ENCODE measurements around the gene PAIP2. TPM values are rescaled to one million over a fixed set of nuclear protein-coding genes. Genes with fewer than 3 reads are reported as not detected.
A peak's percentile ranks its signal among the peaks of the same experiment; 100 is the strongest.

Gene PAIP2
- total and polyA plus RNA-seq, 5 donors from 2014 or later: 126 to 426 (median 350) TPM

DNA sequence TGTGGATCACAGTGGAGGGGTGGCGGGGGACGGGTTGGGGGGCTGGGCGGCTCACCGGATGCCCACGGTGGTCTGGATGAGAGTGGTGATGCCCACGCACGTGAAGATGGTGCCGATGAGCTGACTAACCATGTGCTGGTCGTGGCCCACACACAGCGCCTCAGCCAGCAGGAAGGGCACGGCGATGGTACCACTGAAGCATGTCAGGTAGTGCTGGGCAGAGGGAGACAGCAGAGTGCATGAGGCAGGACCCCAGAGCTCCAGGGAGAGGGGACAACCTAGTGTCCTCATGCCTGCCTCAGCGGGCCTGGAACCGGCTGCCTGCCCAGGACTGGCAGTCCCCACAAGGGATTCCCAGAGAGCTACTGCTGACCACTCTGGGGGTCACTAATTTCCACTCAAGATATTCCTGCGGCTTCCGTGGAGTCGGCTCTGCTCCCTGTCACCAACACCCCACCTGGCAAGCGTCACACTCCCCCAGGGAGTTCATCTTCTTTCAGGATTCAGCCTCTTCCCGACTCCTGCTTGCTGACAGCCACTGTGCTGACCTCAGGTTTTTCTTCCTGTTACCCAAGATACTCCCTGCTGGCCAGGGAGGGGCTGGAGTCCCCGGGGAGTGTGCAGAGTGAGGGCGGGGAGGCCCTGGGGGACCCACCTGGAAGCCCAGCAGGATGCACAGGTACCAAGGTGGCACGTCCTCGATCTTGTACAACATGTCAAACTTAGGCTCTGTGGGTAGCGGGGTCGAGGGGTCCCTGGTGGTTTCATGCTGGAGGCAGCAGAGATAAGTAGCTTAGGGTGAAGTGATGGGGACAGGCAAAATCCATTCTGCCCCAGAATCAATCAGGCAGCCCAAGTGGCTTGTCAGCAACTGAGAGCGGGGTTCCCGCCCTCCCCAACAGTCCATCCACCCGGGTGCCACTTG lies 40.4 kb downstream of the PAIP2 start:
- H3K4me1 ChIP-seq (ENCODE audit: control insufficient read depth, insufficient read depth, low read length, poor library complexity, severe bottlenecking): peaks cover 11% of the 10 kb centered on the region
- H3K27me3 Mint-ChIP-seq: no peaks in the 10 kb centered on the region
- peaks cover 0 to 34% (median 26%) of the 10 kb centered on the region in 4 donors for H3K4me1 Mint-ChIP-seq
- DNase-seq: no peak
- H3K4me3 Mint-ChIP-seq: no peak overlapping the region
- H3K9me3 ChIP-seq (ENCODE audit: control insufficient read depth in 2 of 2, low read length in 2 of 2): no peaks in the 10 kb centered on the region
- no peak overlapping the region for H3K27ac ChIP-seq (ENCODE audit: insufficient read depth, low read length, poor library complexity, severe bottlenecking)
- no peak for ATAC-seq (ENCODE audit: low read depth in 2 of 2)
- H3K36me3 ChIP-seq (ENCODE audit: control insufficient read depth, insufficient read depth, low read length): no peaks in the 10 kb centered on the region
- no peak overlapping the region for H3K4me3 ChIP-seq (ENCODE audit: low read depth, low read length)
- peaks cover 0 to 1% (median 0%) of the 10 kb centered on the region in 7 donors for H3K9me3 Mint-ChIP-seq
- peaks cover 4% of the 10 kb centered on the region for H3K36me3 Mint-ChIP-seq
- no peaks in the 10 kb centered on the region for H3K27me3 ChIP-seq (ENCODE audit: control insufficient read depth, insufficient read depth, low read length)
- H3K27ac Mint-ChIP-seq: no peak overlapping the region

DNA sequence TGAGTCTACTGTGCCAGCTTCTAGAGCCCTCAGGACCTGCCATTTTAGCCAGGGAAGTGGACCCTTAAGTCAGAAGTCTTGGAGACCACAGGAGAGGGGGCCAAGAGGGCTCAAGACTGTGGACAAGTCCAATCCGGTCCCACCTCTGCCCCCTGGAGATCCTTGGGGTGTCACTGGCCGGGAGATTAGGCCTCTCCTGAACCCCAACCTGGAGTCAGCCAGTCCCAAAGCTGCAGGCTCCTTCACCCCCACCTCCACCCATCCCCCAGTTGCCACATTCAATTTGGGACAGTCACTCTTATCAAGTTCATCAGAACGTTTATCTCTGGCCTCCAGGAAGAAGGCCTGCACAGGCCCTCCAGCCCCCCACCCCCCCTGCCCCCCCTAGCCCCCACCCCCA lies 41.2 kb downstream of the PAIP2 start:
- no peak for ATAC-seq (ENCODE audit: low read depth in 2 of 2)
- peaks cover 0 to 34% (median 26%) of the 10 kb centered on the region in 4 donors for H3K4me1 Mint-ChIP-seq
- H3K4me3 Mint-ChIP-seq: no peak overlapping the region
- H3K9me3 Mint-ChIP-seq: peaks cover 0 to 1% (median 0%) of the 10 kb centered on the region in 7 donors
- no peaks in the 10 kb centered on the region for H3K27me3 ChIP-seq (ENCODE audit: control insufficient read depth, insufficient read depth, low read length)
- H3K27me3 Mint-ChIP-seq: no peaks in the 10 kb centered on the region
- no peaks in the 10 kb centered on the region for H3K36me3 ChIP-seq (ENCODE audit: control insufficient read depth, insufficient read depth, low read length)
- H3K9me3 ChIP-seq (ENCODE audit: control insufficient read depth in 2 of 2, low read length in 2 of 2): no peaks in the 10 kb centered on the region
- no peaks in the 10 kb centered on the region for H3K36me3 Mint-ChIP-seq
- H3K27ac ChIP-seq (ENCODE audit: insufficient read depth, low read length, poor library complexity, severe bottlenecking): no peak overlapping the region
- H3K27ac Mint-ChIP-seq: no peak overlapping the region
- DNase-seq: no peak
- H3K4me1 ChIP-seq (ENCODE audit: control insufficient read depth, insufficient read depth, low read length, poor library complexity, severe bottlenecking): peaks cover 11% of the 10 kb centered on the region
- H3K4me3 ChIP-seq (ENCODE audit: low read depth, low read length): no peak overlapping the region

GRCh38 chr5:139383275-139383992 lies 41.8 kb downstream of the PAIP2 start, which contains the start of gene SLC23A1:
TSS of gene SLC23A1 (minus strand) at chr5:139383297. CDS start at chr5:139383253, 44 bp downstream.
- no peaks in the 10 kb centered on the region for H3K9me3 ChIP-seq (ENCODE audit: control insufficient read depth in 2 of 2, low read length in 2 of 2)
- H3K27ac ChIP-seq (ENCODE audit: insufficient read depth, low read length, poor library complexity, severe bottlenecking): no peak within 1 kb of the TSS
- Mint-ChIP-seq H3K4me3 (peak within 1 kb of the TSS in 2 of 4 donors; percentile 47 to 69), H3K27ac (peak within 1 kb of the TSS in 2 of 3 donors; percentile 84 to 97), H3K9me3 (peaks cover 0 to 1% (median 0%) of the 10 kb centered on the region in 7 donors), H3K36me3 (no peaks in the 10 kb centered on the region), H3K27me3 (no peaks in the 10 kb centered on the region), H3K4me1 (peaks cover 0 to 34% (median 27%) of the 10 kb centered on the region in 4 donors)
- no peaks in the 10 kb centered on the region for H3K36me3 ChIP-seq (ENCODE audit: control insufficient read depth, insufficient read depth, low read length)
- peaks cover 11% of the 10 kb centered on the region for H3K4me1 ChIP-seq (ENCODE audit: control insufficient read depth, insufficient read depth, low read length, poor library complexity, severe bottlenecking)
- DNase-seq (no peak), ATAC-seq (ENCODE audit: low read depth in 2 of 2) (no peak)
- H3K4me3 ChIP-seq (ENCODE audit: low read depth, low read length): no peak within 1 kb of the TSS
- no peaks in the 10 kb centered on the region for H3K27me3 ChIP-seq (ENCODE audit: control insufficient read depth, insufficient read depth, low read length)

DNA sequence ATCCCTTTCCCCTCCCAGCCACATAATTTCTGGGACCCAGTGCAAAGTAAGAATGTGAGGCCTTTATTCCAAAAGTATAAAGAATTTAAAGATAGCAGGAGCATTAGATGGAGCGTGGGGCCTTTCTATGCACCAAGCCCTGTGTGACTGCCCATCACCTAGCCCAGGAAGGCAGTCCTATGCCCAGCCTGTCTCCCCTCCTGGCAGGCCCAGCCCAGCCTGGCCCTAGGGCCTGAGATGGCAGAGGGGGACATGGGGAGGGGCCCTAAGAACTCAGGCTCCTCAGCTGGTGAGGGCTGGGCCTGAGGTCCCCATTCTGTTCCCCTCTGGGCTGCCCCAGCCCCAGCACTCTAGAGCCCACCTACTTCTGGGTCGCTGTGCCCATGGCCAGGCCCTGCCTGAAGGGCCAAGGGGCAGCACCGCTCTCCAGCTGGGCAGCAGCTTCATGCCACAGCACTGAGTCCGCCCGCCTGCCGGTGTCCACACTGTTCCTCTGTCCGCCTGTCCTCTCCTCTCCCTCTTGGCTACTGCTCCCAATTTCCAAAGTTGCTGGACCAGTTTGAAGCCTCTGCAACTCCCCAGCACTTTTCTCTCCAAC lies 42.4 kb downstream of the PAIP2 start:
- H3K9me3 Mint-ChIP-seq: peaks cover 0 to 1% (median 0%) of the 10 kb centered on the region in 7 donors

DNA sequence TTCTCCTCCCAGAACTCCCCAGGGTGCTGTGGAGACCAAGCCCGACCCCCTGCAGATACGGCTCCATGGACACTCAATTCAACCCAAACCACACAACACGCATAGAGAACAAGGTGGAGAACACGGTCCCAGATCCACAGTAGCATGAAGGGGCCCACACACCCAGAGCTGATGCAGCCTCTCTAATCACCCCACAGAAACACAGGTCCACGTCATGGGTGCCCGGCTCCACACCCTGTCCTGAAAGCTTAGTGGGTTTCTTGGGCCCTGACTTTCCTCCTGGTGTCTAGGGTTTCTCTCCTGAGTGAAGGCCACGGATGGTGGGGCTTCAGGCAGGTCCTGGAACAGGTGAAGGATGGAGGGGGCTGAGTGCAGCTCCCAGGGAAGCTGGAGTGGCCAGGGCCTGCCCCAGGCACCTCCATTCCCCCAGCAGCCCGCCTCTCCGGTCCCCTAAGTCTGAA lies 43.0 kb downstream of the PAIP2 start:
- DNase-seq: no peak
- Histone ChIP-seq H3K27ac (ENCODE audit: insufficient read depth, low read length, poor library complexity, severe bottlenecking) (peak overlapping the region; percentile 76), H3K36me3 (ENCODE audit: control insufficient read depth, insufficient read depth, low read length) (no peaks in the 10 kb centered on the region), H3K9me3 (ENCODE audit: control insufficient read depth in 2 of 2, low read length in 2 of 2) (no peaks in the 10 kb centered on the region), H3K27me3 (ENCODE audit: control insufficient read depth, insufficient read depth, low read length) (no peaks in the 10 kb centered on the region), H3K4me3 (ENCODE audit: low read depth, low read length) (peak overlapping the region; percentile 80), H3K4me1 (ENCODE audit: control insufficient read depth, insufficient read depth, low read length, poor library complexity, severe bottlenecking) (peaks cover 17% of the 10 kb centered on the region)
- peak overlapping the region; percentile 84 to 97 (median 97) for H3K27ac Mint-ChIP-seq
- H3K36me3 Mint-ChIP-seq: no peaks in the 10 kb centered on the region
- peaks cover 0 to 43% (median 24%) of the 10 kb centered on the region in 4 donors for H3K4me1 Mint-ChIP-seq
- peak overlapping the region; percentile 72 to 96 (median 84) for H3K4me3 Mint-ChIP-seq
- peaks cover 0 to 1% (median 0%) of the 10 kb centered on the region in 7 donors for H3K9me3 Mint-ChIP-seq
- ATAC-seq (ENCODE audit: low read depth in 2 of 2): no peak
- no peaks in the 10 kb centered on the region for H3K27me3 Mint-ChIP-seq

More for the DNA sequence above, 42.4 kb downstream of the PAIP2 start:
- Mint-ChIP-seq H3K27me3 (no peaks in the 10 kb centered on the region), H3K4me1 (peaks cover 0 to 38% (median 24%) of the 10 kb centered on the region in 4 donors), H3K4me3 (peak overlapping the region in 3 of 4 donors; percentile 47 to 69 (median 47)), H3K27ac (peak overlapping the region; percentile 84 to 97 (median 97)), H3K36me3 (no peaks in the 10 kb centered on the region)
- Histone ChIP-seq H3K4me3 (ENCODE audit: low read depth, low read length) (no peak overlapping the region), H3K9me3 (ENCODE audit: control insufficient read depth in 2 of 2, low read length in 2 of 2) (no peaks in the 10 kb centered on the region), H3K4me1 (ENCODE audit: control insufficient read depth, insufficient read depth, low read length, poor library complexity, severe bottlenecking) (peaks cover 11% of the 10 kb centered on the region), H3K27me3 (ENCODE audit: control insufficient read depth, insufficient read depth, low read length) (no peaks in the 10 kb centered on the region), H3K27ac (ENCODE audit: insufficient read depth, low read length, poor library complexity, severe bottlenecking) (peak overlapping the region; percentile 76), H3K36me3 (ENCODE audit: control insufficient read depth, insufficient read depth, low read length) (no peaks in the 10 kb centered on the region)
- ATAC-seq (ENCODE audit: low read depth in 2 of 2): no peak
- DNase-seq: no peak

DNA sequence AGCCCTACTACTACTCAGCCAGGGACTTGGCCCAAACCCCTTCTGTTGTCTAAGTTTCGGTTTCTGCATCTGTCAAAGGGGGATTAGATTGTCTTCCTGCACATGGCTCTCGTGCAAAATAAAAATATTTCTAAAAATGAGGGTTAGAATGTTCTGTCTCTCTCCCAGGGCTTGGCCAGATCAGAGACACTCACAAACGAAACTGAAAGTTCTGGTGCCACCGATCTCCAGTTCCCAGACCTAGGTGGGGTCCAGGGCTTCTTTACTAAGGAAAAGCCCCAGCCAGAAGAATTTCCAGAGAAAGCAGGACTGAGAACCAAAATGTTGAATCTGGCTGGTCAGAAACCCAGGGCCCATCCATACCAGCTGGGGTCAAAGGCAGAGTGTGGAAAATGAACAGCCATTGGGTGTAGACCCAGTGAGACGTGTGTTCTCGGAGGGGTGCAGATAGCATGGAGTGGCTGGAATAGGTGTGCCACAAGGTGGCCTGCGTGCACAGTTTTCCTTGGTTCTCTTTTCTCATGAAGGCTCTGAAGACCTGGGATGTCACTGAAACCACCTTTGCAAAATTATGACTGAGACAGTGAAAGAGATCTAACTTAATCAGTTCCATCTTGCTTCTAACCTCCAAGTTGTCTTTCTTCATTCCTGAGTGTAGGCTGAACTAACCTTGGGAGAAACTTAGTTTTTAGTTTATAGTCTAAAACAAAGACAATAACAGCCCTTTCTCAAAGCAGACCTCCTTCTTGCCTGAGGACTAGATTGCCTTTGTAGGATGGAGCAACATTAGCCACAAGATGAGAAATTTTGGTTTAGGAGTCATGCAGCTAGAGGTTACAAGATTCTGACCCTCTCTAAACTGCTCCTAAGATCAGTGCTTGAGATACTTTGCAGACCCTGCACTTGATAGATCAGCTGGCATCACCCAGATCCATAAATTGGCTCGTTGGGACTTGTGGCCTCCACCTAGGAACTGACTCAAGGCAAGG lies 43.7 kb downstream of the PAIP2 start:
- Mint-ChIP-seq H3K4me3 (peak overlapping the region; percentile 72 to 96 (median 84)), H3K36me3 (no peaks in the 10 kb centered on the region), H3K4me1 (peaks cover 0 to 50% (median 29%) of the 10 kb centered on the region in 4 donors), H3K27ac (peak overlapping the region; percentile 84 to 97 (median 97)), H3K9me3 (peaks cover 0 to 1% (median 0%) of the 10 kb centered on the region in 7 donors), H3K27me3 (no peaks in the 10 kb centered on the region)
- Histone ChIP-seq H3K4me1 (ENCODE audit: control insufficient read depth, insufficient read depth, low read length, poor library complexity, severe bottlenecking) (peaks cover 24% of the 10 kb centered on the region), H3K4me3 (ENCODE audit: low read depth, low read length) (peak overlapping the region; percentile 80), H3K27ac (ENCODE audit: insufficient read depth, low read length, poor library complexity, severe bottlenecking) (peak overlapping the region; percentile 76), H3K9me3 (ENCODE audit: control insufficient read depth in 2 of 2, low read length in 2 of 2) (no peaks in the 10 kb centered on the region), H3K27me3 (ENCODE audit: control insufficient read depth, insufficient read depth, low read length) (no peaks in the 10 kb centered on the region), H3K36me3 (ENCODE audit: control insufficient read depth, insufficient read depth, low read length) (no peaks in the 10 kb centered on the region)
- peak in 1 of 3 donors; percentile 68 for DNase-seq
- ATAC-seq (ENCODE audit: low read depth in 2 of 2): peak in 1 of 2 donors; percentile 15

Data from CD4-positive, CD25-positive, alpha-beta regulatory T cell (primary cell).